ENCODE data around the gene CLCF1.
A peak's percentile ranks its signal among the peaks of the same experiment; 100 is the strongest.

Gene CLCF1

GRCh38 chr11:67353317-67354074 is 19.9 kb downstream of the CLCF1 start, which contains the start of gene POLD4:
POLD4 (minus strand) TSS chr11:67353546; CDS start chr11:67353399, 147 bp downstream.
- in situ Hi-C loops (cut with MboI; ENCODE audit: low pct_unique_long_range_greater_than_20kb, low sequenced_read_pairs, unreplicated experiment) = no loop called here
- DNase-seq (ENCODE audit: low spot score) = peak; percentile 96
- TF ChIP-seq, protein P1, sequence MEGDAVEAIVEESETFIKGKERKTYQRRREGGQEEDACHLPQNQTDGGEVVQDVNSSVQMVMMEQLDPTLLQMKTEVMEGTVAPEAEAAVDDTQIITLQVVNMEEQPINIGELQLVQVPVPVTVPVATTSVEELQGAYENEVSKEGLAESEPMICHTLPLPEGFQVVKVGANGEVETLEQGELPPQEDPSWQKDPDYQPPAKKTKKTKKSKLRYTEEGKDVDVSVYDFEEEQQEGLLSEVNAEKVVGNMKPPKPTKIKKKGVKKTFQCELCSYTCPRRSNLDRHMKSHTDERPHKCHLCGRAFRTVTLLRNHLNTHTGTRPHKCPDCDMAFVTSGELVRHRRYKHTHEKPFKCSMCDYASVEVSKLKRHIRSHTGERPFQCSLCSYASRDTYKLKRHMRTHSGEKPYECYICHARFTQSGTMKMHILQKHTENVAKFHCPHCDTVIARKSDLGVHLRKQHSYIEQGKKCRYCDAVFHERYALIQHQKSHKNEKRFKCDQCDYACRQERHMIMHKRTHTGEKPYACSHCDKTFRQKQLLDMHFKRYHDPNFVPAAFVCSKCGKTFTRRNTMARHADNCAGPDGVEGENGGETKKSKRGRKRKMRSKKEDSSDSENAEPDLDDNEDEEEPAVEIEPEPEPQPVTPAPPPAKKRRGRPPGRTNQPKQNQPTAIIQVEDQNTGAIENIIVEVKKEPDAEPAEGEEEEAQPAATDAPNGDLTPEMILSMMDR (IDR thresholded peaks at IDR 0.05; ENCODE audit: extremely low read depth, insufficient read depth, missing control alignments) = no peak

GRCh38 chr11:67352546-67353316 is 20.7 kb downstream of the CLCF1 start:
- in situ Hi-C loops (cut with MboI; ENCODE audit: low pct_unique_long_range_greater_than_20kb, low sequenced_read_pairs, unreplicated experiment) = no loop called here
- peak; percentile 60 for DNase-seq (ENCODE audit: low spot score)
- TF ChIP-seq, protein P1 (IDR thresholded peaks at IDR 0.05; ENCODE audit: extremely low read depth, insufficient read depth, missing control alignments) = no peak

GRCh38 chr11:67351275-67352005 is 22.0 kb downstream of the CLCF1 start:
- TF ChIP-seq, protein P1 (IDR thresholded peaks at IDR 0.05; ENCODE audit: extremely low read depth, insufficient read depth, missing control alignments) = peak; percentile 91
- peak; percentile 76 for DNase-seq (ENCODE audit: low spot score)
- in situ Hi-C loops (cut with MboI; ENCODE audit: low pct_unique_long_range_greater_than_20kb, low sequenced_read_pairs, unreplicated experiment) = no loop called here

- TF ChIP-seq, protein P1 (IDR thresholded peaks at IDR 0.05; ENCODE audit: extremely low read depth, insufficient read depth, missing control alignments) = no peak
- in situ Hi-C loops (cut with MboI; ENCODE audit: low pct_unique_long_range_greater_than_20kb, low sequenced_read_pairs, unreplicated experiment) = no loop called here
- DNase-seq (ENCODE audit: low spot score) = no peak
Measured at GRCh38 chr11:67349928-67350465, 23.4 kb downstream of the CLCF1 start.

DNA sequence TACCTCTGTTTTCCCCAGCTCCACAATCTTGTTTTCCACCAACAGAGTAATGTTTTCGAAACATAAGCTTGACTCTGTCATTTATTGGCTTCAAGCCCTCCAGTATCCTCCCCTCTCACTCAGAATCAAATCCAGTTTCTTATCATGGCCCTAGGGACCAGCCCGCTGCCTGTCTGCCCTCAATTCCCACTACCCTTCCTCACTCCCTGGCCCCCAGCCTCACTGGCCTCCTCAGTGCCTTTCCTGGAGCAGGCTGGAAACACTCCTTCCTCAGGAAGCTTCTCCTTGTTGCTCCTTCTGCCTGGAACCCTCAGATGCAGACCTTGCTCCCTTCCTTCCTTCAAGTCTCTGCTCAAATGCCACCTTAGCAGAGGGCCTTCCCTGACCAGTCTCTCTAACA is 23.9 kb downstream of the CLCF1 start:
- TF ChIP-seq, protein P1 (IDR thresholded peaks at IDR 0.05; ENCODE audit: extremely low read depth, insufficient read depth, missing control alignments) = no peak
- in situ Hi-C loops (cut with MboI; ENCODE audit: low pct_unique_long_range_greater_than_20kb, low sequenced_read_pairs, unreplicated experiment) = no loop called here
- DNase-seq (ENCODE audit: low spot score) = no peak

DNA sequence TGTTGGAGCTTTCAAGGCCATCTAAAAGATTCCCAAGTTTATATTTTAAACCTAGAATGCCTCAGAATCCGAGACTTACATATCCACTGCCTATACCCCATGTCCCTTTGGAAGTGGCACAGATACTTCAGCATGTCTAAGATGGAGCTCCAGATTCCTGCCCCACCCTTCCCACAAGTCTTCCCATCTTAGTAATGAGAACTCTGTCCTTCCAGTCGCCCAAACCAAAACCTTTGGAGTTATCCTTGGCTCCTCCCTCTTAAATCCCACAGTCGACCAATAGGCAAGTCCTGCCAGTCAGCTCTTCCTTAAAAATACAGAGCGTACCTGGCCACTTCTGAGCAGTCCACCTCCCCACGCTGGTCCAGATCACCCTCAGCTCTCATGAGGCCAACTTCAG is 24.4 kb downstream of the CLCF1 start:
- no peak for DNase-seq (ENCODE audit: low spot score)
- in situ Hi-C loops (cut with MboI; ENCODE audit: low pct_unique_long_range_greater_than_20kb, low sequenced_read_pairs, unreplicated experiment) = no loop called here
- TF ChIP-seq, protein P1 (IDR thresholded peaks at IDR 0.05; ENCODE audit: extremely low read depth, insufficient read depth, missing control alignments) = no peak

Data from GM13977 (cell line).